ENCODE measurements around the gene WDPCP. TPM values are rescaled to one million over a fixed set of nuclear protein-coding genes. Genes with fewer than 3 reads are reported as not detected.

WDPCP gene
- total RNA-seq, 4 donors from 2014 or later = 15.9 to 18.5 (median 17.4) TPM

GRCh38 chr2:63444565-63445288 lies 143.6 kb downstream of the WDPCP start:
- DNase-seq (ENCODE audit: low spot score) (no peak), ATAC-seq (ENCODE audit: low FRiP score) (no peak)
- TF ChIP-seq, protein P1, sequence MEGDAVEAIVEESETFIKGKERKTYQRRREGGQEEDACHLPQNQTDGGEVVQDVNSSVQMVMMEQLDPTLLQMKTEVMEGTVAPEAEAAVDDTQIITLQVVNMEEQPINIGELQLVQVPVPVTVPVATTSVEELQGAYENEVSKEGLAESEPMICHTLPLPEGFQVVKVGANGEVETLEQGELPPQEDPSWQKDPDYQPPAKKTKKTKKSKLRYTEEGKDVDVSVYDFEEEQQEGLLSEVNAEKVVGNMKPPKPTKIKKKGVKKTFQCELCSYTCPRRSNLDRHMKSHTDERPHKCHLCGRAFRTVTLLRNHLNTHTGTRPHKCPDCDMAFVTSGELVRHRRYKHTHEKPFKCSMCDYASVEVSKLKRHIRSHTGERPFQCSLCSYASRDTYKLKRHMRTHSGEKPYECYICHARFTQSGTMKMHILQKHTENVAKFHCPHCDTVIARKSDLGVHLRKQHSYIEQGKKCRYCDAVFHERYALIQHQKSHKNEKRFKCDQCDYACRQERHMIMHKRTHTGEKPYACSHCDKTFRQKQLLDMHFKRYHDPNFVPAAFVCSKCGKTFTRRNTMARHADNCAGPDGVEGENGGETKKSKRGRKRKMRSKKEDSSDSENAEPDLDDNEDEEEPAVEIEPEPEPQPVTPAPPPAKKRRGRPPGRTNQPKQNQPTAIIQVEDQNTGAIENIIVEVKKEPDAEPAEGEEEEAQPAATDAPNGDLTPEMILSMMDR (IDR thresholded peaks at IDR 0.05) = no peak

DNA sequence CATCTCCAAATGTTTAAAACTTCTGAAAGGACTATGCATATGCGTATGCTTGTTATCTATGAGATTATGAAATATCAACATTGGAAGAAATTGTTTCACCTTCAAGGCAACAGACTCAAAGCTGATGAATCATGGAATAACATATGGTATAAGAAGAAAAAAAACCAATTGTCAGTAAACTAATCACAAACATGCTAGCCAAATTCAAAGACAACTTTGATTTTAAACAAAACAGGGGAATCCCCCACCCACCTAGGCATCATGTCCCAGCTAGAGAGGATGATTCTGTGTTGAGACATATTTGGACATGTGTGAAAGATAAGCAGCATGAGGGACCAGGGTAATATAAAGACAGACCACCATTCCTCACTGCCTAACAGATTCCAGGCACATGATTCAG lies 147.7 kb downstream of the WDPCP start:
- DNase-seq (ENCODE audit: low spot score) = no peak
- no peak for ATAC-seq (ENCODE audit: low FRiP score)
- TF ChIP-seq, protein P1 (IDR thresholded peaks at IDR 0.05) = no peak

GRCh38 chr2:63438181-63438580 lies 150.1 kb downstream of the WDPCP start:
- no peak for ATAC-seq (ENCODE audit: low FRiP score)
- TF ChIP-seq, protein P1 (IDR thresholded peaks at IDR 0.05) = no peak
- DNase-seq (ENCODE audit: low spot score) = no peak

DNA sequence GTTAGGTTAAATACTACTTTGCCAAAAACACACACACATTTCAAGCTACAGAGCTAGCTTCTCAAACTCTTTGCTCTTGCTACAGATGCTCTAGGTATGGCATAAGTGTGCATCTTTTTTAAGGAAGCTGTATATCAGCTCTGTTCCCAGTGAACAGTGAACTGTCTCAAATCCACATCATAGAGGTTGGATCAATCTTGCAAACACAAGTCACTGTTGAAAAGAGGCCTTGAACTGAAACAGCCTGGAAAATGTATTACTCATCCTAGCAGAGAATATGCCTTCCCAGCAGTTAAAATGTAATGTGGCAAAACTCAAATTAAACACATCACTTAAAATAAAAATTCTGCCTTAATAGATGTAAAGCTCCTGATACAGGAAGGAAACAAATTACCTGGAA lies 151.8 kb downstream of the WDPCP start:
- DNase-seq (ENCODE audit: low spot score) = no peak
- ATAC-seq (ENCODE audit: low FRiP score) = no peak
- TF ChIP-seq, protein P1 (IDR thresholded peaks at IDR 0.05) = no peak

DNA sequence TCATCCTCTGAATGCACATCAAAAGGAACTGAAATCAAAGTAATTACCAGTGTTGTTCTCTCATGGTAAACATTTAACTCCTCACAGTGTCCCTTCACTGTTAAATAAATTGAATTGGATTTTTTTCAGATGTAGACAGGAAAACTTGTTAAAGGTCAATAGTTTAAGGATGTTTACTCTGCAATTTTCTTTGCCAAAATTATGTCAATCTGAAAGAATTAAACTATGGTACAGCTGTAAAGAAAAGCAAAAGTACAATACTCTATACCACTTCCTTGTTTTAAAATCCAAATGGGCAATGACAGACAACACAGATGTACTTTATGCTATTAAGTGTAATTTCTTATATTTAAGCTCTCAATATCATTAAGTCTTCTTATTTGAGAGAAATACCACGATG lies 153.2 kb downstream of the WDPCP start:
- TF ChIP-seq, protein P1 (IDR thresholded peaks at IDR 0.05) = no peak
- ATAC-seq (ENCODE audit: low FRiP score) = no peak

DNA sequence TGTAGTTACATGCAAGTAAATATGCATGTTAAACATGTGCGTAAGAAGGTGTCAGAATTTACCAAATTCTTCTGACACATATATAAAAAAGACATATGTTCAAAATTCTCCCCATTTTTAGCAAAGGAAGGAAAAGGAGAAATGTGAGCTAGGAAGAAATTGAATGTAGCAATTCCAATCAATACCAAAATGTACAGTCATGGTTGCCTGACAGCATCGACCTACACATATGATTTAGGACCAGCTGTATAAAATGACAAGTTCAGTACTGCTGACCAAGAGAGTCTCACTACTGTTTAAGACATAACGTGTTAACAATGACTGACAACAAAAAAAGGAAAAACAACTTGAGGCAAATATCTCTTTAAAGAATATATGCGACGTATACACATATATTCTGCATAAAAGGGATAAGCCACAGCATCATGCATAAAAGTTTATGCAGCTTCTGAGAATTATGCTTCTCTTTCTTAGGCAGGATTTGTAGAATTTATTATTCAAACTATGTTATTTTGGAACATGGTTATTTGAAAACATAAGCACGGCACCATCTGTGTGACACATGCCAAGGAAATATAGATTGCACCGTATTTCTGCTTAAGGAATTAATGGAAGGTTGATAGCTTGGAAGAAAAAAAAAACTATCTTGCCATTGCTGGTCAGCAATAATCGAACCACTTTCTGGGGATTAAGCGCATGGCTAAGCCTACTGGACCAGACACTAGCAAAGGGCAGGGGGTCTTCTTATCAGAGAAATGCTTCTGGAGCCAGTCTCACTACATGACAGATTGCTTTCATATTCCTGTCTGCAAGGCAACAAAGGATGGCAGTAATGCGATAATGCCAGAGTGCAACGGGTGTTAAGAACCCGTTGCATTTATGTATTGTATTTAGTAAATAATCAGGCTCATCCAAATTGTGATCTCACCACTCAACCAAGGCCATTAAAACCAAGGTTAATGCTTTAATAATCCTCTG lies 154.0 kb downstream of the WDPCP start:
- TF ChIP-seq, protein P1 (IDR thresholded peaks at IDR 0.05) = no peak

More for the DNA sequence above, 153.2 kb downstream of the WDPCP start:
- no peak for DNase-seq (ENCODE audit: low spot score)

More for the DNA sequence above, 154.0 kb downstream of the WDPCP start:
- DNase-seq (ENCODE audit: low spot score) (no peak), ATAC-seq (ENCODE audit: low FRiP score) (no peak)
